ENCODE data around the gene C1orf21.

Gene C1orf21

GRCh38 chr1:184626076-184627006 lies 239.5 kb downstream of the C1orf21 start:
- no peak for DNase-seq (ENCODE audit: low read depth, low spot score)

DNA sequence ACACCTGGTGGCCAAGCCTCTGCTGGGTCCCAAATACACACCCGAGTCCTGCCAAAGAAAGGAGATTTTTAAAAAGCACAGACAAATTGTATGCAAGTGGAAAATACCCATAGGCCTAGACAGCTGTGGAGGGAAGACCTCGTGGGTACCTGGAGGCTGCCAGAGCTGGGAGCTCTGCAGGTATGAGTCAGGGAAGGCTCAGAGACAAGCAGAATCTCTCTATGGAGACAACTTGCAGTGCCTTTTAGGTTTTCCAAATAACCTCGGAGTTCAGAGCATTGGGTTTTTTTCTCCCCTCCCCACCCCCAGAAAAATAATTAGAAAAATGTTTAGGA lies 240.1 kb downstream of the C1orf21 start:
- no peak for DNase-seq (ENCODE audit: low read depth, low spot score)

GRCh38 chr1:184629266-184629665 lies 242.4 kb downstream of the C1orf21 start:
- no peak for DNase-seq (ENCODE audit: low read depth, low spot score)

GRCh38 chr1:184630679-184631060 lies 243.8 kb downstream of the C1orf21 start:
- no peak for DNase-seq (ENCODE audit: low read depth, low spot score)

- no peak for DNase-seq (ENCODE audit: low read depth, low spot score)
These were observed 245.8 kb downstream of the C1orf21 start for GRCh38 chr1:184632415-184633175.

DNA sequence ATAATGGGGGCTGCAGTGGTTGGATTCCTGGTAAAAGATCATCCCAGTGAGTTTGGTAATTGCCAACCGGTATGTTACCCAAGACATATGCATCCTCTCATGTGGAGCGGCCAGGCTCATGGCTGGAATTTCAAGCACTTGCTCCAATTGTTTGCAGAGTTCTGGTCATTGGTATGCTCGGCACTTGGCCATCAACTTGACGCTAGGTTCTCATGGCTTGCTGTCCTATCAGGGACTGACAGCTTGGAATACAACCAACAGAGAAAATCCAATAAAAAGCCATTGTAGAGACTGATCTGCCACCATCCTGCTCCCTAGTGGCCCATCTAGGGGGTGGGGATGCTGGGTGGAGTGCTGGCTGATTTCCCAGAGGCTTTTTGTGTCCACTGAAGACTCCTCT lies 247.0 kb downstream of the C1orf21 start:
- no peak for DNase-seq (ENCODE audit: low read depth, low spot score)

DNA sequence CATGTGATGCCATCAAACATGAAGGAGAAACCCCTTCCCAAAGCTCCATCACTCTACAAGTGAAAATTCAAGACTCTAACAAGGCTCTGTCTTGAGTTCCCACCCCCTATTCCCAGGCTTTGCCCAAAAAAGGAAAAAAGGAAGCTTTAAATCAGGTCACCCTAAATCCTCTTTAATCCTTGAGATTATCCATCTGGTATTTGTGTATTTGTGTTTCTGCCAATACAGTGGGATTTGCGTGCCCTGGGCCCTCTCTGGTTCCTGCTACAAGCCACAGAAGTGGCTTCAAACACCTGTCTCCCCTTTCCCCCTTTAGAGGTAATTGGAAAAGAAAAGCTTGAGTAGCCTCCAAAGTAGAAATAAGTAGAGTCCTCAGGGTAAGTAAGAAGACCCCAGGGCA lies 247.5 kb downstream of the C1orf21 start:
- no peak for DNase-seq (ENCODE audit: low read depth, low spot score)

DNA sequence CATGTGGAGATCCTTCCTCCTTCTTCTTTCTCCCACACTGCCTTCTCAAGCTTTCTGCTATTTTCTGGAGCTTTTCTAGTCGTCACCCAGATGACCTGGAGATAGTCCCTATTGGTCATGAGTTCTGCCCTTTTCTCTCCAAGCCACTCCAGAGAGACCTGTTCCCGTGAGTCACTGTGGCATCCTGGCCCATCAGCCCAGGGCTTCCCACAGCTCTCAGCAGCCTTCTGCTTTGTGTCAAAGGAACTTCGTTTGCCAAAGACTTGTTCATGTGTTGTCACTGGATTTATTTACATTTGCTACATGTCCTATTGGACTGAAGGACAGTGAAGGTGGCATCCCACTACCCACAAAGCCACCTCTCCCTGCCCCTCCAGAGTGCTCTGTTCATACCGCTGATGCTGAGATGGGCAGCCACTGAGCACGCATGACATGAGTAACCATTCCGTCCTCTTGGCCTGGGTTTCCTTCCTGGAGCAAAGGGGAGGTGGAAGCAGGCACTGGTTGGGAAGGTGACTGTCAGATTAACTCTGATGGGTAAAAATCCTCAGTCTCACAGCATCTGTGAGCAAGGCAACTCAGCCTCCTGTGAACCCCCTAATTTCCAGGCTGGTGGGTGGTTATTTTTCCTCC lies 248.6 kb downstream of the C1orf21 start:
- no peak for DNase-seq (ENCODE audit: low read depth, low spot score)

GRCh38 chr1:184635980-184636431 lies 249.2 kb downstream of the C1orf21 start:
- DNase-seq (ENCODE audit: low read depth, low spot score), result no peak

DNA sequence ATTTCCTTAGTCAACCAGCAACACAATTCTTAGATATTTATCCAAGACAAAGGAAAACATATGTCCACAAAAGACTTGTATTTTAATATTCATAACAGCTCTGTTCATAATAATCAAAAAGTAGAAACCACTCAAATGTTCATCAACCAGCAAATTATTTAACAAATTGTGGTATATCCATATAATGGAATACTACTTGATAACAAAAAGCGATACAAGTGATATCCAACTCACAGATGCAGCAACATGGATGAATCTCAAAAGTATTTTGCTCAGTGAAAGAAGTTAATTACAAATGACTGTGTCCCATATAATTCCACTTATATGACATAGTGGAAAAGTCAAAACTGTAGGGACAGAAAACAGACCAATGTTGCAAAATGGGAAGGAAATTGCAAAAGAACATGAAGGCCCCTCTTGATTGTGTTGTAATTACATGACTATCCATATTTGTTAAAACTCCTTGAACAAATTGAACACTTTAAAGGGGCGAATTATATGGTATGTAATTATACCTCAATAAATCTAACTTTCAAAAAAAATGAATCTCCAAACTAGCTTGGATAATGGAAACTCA lies 250.9 kb downstream of the C1orf21 start:
- DNase-seq (ENCODE audit: low read depth, low spot score), result no peak

- no peak for DNase-seq (ENCODE audit: low read depth, low spot score)
These were observed 252.4 kb downstream of the C1orf21 start for GRCh38 chr1:184639205-184639604.

- no peak for DNase-seq (ENCODE audit: low read depth, low spot score)
These were observed 253.7 kb downstream of the C1orf21 start for GRCh38 chr1:184640505-184640904.

- DNase-seq (ENCODE audit: low read depth, low spot score), result no peak
These were observed 255.1 kb downstream of the C1orf21 start for GRCh38 chr1:184641894-184642293.

DNA sequence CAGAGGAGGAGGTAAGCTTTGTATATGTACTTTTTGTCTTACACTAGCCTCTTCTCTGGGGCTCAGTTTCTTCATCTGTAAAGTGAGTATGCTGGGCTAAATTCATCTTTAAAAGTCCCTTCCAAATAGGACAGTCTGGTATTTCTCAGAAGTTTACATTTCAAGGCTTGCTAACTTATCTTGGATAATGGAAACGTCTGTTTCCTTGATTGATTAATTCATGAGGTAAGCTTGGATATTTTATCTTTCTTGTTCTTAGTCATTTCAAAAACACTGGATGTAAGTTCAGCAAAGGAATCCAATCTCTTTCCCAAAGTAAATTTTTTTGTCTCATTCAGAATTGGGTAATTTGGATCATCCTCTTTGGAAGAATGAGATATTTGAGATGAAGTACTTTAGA lies 256.8 kb downstream of the C1orf21 start:
- no peak for DNase-seq (ENCODE audit: low read depth, low spot score)

DNA sequence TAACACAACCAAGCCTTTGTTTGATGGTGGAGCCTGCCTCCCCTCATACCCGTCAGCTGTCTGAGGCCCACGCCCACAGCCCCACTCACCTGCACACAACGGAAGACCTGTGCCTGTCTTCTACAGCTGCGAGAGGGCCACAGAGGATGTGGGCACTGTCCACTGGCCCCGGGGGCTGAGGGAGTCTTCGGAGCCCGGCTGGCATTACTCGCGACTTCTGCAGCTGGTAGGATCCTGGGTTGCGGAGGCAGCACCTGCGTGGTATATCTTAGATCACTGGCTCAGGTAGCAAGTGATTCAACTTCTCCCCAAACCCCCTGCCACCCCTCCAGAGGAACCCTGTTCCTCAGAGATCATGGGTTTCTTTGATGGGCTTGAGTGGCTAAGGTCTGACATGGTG lies 257.9 kb downstream of the C1orf21 start:
- DNase-seq (ENCODE audit: low read depth, low spot score), result no peak

DNA sequence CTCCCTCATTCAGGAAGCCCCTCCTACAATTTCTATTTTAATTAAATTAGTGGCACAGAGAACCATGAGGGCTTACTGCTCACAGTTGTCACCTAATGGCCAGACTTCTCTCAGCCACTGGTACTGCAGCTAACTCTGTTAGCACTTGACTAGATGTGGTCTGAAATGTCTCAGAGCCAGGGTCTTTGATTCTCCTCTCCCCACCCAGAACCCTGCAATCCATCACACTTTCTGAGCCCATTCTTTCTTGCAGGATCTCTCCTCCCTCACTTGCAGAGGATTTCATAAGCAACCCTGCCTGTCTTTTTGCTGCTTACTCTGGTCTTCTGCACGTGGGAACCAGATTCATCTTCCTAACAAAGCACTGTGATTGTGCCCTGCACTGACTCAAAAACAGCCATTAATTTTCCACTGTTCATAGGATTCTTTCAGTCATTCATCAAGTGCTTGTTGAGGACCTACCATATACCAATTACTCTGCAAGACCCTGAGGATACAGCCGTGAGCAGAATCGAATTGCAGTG lies 259.4 kb downstream of the C1orf21 start:
- DNase-seq (ENCODE audit: low read depth, low spot score), result no peak

DNA sequence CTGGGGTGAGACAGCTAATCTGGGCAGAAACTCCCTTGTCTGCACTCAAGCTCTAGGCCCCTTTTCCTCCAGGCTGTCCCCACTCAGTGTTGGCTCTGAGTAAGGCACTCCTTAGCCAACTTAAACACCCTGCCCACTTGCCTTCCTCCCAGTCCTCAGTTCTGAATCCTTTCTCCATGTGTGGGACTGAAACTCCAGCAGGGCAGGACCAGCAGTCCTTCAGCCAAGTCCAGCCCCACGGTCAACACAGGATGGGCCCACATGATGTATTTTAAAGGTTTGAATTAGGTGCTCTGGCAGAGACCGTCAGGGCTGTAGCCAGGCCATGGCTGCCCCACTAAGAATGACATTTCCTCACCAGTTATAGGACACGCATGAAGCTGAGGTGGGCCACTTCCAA lies 260.0 kb downstream of the C1orf21 start:
- no peak for DNase-seq (ENCODE audit: low read depth, low spot score)

GRCh38 chr1:184647471-184647870 lies 260.6 kb downstream of the C1orf21 start:
- no peak for DNase-seq (ENCODE audit: low read depth, low spot score)

DNA sequence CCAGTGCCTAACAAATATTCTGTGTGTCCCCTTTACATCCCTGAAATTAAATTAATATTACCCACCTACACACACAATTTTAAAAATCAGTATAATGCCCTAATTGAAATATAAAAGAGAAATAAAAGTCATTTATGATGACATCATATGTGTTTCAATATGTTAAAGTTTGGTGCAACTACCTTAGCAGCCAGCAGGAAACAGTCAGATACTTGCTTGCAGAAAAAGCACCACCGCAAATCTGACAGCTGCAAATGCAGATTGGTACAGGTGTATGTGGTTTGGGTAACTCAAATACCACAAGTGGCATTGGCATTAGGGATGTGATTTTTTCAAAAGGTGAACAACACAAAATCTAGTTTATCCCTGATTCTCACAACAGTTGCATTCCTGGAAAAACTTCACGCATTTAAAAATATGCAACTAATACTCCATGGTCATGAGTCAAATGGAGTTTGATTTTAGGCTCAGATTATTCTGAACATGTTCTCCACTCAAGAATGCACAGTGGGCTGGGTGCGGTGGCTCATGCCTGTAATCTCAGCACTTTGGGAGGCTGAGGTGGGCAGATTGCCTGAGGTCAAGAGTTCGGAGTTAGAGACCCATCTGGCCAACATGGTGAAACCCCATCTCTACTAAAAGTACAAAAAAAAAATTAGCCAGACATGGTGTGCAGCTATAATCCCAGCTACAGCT lies 261.5 kb downstream of the C1orf21 start:
- DNase-seq (ENCODE audit: low read depth, low spot score), result no peak

DNA sequence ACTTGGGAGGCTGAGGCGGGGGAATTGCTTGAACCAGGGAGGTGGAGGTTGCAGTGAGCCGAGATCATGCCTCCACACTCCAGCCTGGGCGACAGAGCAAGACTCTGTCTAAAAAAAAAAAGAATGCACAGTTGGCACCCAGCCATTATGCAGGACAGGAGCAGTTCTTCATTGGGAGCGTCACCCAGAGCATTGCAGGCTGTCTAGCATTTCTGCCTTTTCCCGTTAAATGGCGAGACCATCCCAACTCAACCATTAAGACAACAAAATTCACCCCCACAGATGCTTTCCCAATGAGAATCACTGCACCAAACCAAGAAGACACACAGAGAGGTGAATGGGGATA lies 262.0 kb downstream of the C1orf21 start:
- DNase-seq (ENCODE audit: low read depth, low spot score), result no peak

GRCh38 chr1:184649451-184649888 lies 262.6 kb downstream of the C1orf21 start:
- no peak for DNase-seq (ENCODE audit: low read depth, low spot score)
